SK-N-SH (cell line): ENCODE measurements around the gene SNX8.

Source experiments
- CHD2 ChIP-seq: fragments of 150-350 bp; IDR thresholded peaks from 2 replicates; pipeline ENCODE4 v1.6.1; 2018; ENCODE audit warnings: low read length; ENCODE audit not compliant: partially characterized antibody
- EZH2phosphoT487 ChIP-seq: fragments of 200-600 bp; sonication (generic); IDR thresholded peaks from 2 replicates; pipeline ENCODE4 v1.6.1; 2017; ENCODE audit warnings: low read depth, mixed run types, mild to moderate bottlenecking, antibody characterized with exemption, moderate library complexity, borderline replicate concordance
- JUND ChIP-seq: IDR thresholded peaks from 2 replicates; pipeline ENCODE4 v1.4.0; 2012
- MXI1 ChIP-seq: IDR thresholded peaks from 2 replicates; pipeline ENCODE4 v1.6.1; 2012; ENCODE audit warnings: mild to moderate bottlenecking, low read depth, low read length, improper control_type of control experiment
- POLR2AphosphoS5 ChIP-seq: IDR thresholded peaks from 2 replicates; pipeline ENCODE4 v1.6.1; 2012; ENCODE audit warnings: low read depth, low read length
- RAD21 ChIP-seq: IDR thresholded peaks from 2 replicates; pipeline ENCODE4 v1.6.1; 2012; ENCODE audit warnings: mild to moderate bottlenecking, low read length
- YY1 ChIP-seq: IDR thresholded peaks from 2 replicates; pipeline ENCODE4 v1.4.0; 2012; ENCODE audit warnings: low read depth, mild to moderate bottlenecking
- TF ChIP-seq, protein P1 (sequence below): IDR thresholded peaks from 2 replicates; pipeline ENCODE4 v1.4.0; 2012; ENCODE audit warnings: low read depth
- TF ChIP-seq, protein P2 (sequence below): fragments of 200-600 bp; sonication (generic); IDR thresholded peaks from 2 replicates; pipeline ENCODE4 v1.6.1; 2017; ENCODE audit warnings: antibody characterized with exemption, mild to moderate bottlenecking, moderate library complexity
- TF ChIP-seq, protein P3 (sequence below): IDR thresholded peaks from 2 replicates; pipeline ENCODE4 v1.4.0; 2012; ENCODE audit warnings: low read depth, borderline replicate concordance
- TF ChIP-seq, protein P4 (sequence below): IDR thresholded peaks from 2 replicates; pipeline ENCODE4; 2012

DNA sequence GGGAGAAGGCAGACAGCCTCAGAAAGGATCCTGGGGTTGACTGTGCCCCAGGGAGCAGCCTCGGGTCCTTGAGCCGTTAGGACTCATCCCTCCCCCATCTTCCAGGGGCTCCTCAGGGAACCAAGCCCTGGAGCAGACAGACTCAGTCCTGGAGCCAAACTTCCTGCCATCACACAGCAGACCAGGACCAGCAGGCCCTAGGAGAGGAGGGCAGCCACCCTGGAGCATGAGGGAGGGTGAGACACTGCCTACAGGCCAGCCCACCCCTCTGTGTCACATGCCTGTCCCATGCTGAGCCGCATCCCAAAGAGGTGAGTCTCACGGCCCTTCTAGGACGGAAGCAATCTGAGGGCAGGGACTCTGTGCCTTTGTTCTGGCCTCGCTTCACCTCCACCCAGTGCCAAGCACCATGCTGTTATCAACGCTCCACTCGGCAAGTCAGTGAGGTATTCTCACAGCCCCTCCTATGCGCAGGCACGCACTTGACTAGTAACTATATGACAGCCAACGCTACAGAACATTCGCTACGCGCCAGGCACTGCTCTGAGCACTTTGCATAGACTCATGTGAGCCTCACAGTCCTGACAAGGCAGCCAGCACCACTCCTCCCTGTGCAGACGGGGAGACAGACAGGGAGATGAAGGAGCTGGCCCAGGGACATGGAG is 100.6 kb downstream of the SNX8 start:
- TF ChIP-seq, protein P1, sequence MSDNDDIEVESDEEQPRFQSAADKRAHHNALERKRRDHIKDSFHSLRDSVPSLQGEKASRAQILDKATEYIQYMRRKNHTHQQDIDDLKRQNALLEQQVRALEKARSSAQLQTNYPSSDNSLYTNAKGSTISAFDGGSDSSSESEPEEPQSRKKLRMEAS = no peak
- TF ChIP-seq, protein P2, sequence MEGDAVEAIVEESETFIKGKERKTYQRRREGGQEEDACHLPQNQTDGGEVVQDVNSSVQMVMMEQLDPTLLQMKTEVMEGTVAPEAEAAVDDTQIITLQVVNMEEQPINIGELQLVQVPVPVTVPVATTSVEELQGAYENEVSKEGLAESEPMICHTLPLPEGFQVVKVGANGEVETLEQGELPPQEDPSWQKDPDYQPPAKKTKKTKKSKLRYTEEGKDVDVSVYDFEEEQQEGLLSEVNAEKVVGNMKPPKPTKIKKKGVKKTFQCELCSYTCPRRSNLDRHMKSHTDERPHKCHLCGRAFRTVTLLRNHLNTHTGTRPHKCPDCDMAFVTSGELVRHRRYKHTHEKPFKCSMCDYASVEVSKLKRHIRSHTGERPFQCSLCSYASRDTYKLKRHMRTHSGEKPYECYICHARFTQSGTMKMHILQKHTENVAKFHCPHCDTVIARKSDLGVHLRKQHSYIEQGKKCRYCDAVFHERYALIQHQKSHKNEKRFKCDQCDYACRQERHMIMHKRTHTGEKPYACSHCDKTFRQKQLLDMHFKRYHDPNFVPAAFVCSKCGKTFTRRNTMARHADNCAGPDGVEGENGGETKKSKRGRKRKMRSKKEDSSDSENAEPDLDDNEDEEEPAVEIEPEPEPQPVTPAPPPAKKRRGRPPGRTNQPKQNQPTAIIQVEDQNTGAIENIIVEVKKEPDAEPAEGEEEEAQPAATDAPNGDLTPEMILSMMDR = no peak
- no peak for TF ChIP-seq RAD21
- TF ChIP-seq, protein P3, sequence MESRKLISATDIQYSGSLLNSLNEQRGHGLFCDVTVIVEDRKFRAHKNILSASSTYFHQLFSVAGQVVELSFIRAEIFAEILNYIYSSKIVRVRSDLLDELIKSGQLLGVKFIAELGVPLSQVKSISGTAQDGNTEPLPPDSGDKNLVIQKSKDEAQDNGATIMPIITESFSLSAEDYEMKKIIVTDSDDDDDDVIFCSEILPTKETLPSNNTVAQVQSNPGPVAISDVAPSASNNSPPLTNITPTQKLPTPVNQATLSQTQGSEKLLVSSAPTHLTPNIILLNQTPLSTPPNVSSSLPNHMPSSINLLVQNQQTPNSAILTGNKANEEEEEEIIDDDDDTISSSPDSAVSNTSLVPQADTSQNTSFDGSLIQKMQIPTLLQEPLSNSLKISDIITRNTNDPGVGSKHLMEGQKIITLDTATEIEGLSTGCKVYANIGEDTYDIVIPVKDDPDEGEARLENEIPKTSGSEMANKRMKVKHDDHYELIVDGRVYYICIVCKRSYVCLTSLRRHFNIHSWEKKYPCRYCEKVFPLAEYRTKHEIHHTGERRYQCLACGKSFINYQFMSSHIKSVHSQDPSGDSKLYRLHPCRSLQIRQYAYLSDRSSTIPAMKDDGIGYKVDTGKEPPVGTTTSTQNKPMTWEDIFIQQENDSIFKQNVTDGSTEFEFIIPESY = no peak
- TF ChIP-seq YY1 = no peak
- no peak for TF ChIP-seq POLR2AphosphoS5
- TF ChIP-seq, protein P4, sequence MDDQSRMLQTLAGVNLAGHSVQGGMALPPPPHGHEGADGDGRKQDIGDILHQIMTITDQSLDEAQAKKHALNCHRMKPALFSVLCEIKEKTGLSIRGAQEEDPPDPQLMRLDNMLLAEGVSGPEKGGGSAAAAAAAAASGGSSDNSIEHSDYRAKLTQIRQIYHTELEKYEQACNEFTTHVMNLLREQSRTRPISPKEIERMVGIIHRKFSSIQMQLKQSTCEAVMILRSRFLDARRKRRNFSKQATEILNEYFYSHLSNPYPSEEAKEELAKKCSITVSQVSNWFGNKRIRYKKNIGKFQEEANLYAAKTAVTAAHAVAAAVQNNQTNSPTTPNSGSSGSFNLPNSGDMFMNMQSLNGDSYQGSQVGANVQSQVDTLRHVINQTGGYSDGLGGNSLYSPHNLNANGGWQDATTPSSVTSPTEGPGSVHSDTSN = no peak
- TF ChIP-seq CHD2 = no peak
- no peak for TF ChIP-seq JUND
- TF ChIP-seq MXI1 = no peak
- no peak for TF ChIP-seq EZH2phosphoT487
